Choroid plexus epithelial cell (primary cell): ENCODE measurements around the gene KCNJ10.

ENCODE experiments used
- DNase-seq: peaks from one replicate; pipeline ENCODE4 v3.0.0-alpha.2; 2010; ENCODE audit warnings: low read depth
- H3K4me3 ChIP-seq: 2 replicates; pipeline ENCODE4 v1.5.1; 2011; ENCODE audit warnings: low read depth, mild to moderate bottlenecking, control low read depth, low read length, moderate library complexity
- TF ChIP-seq, protein P1 (sequence below): conservative IDR thresholded peaks from 2 replicates; pipeline ENCODE4 v1.5.1; 2011; ENCODE audit warnings: low read depth, mild to moderate bottlenecking, control low read depth, inconsistent platforms, low read length, moderate library complexity

The KCNJ10 gene

DNA sequence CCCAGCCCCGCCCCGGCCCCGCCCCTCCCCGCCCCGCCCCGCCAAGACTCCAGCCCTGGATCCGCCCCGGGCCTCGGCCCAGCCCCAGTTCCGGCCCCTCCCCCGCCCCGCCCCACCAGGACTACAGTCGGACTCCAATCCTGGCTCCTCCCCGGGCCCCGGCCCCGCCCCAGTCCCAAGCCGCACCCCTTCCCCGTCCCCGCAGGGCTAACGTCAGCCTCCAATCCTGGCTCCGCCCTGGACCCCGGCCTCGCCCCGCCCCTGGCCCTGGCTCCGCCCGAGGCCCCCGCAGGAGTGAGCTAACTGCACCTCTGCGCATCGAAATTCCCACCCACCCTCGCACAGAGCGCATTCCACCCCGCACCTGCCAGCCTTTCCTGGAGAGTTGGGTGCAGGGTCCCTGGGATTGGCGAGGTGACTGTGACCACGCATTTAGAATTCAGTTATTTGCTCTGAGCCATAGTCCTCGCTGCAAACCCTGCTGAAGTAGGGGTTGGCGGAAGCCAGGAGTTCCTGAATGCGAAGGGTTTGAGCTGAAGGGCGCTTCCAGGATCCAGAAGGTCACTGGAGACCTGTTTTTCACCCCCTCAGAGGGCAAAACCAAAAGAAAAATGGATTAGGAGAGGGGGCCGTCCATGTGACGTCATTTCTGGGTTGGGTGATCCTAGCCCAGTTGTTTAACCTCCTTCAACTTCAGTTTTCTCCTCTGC lies 29.0 kb upstream of the KCNJ10 start:
- DNase-seq, result peak; percentile 95

DNA sequence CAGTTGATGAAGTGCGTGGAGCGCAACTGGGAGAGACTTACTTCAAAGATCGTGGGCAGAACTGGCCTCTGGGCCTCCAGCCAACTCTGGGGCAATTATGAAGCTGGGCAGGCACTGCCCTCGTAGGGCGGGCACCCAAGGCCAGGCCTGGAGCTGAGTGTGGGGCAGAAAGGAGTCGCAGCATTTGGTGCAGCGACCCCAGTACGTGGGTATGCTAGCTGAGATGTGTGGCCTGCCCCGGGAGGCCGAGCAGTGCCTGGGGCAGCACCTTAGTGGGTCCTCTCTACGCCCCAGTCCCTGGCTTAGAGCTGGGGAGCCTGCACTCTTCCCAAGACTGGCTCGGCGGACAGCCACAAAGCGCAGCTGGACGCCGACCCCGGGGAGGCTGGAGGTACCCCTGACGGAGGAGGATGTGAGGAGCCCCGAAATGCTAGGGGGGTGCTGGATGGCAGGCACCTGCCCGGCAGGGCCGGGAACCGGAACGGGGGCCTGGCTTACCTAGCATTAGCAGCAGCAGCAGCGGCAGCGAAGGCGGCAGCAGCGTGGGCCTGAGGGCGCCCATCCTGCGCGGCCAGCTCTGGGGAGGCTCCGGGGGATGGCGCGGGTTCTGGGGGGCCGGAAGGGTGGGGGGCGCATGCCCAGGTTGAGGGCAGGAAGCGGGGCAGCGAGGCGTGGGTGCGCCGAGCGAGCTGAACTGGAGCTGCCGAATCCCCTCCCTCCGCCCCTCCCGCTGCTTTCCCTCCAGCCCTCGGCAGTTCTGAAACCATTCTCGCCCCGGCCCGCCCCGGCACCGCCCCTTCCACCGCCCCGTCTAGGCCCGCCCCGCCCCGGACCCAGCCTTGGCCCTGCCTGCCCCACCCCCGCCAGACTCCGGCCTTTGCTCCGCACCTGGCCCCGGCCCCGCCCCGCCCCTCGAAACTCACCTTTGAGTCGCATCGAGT lies 28.2 kb upstream of the KCNJ10 start, which contains the start of gene IGSF8:
Gene IGSF8, minus strand, starts transcription at position 709 of the 941 bp plus-strand sequence. Its CDS starts 147 bp downstream, at position 562.
- peak; percentile 81 for DNase-seq
- H3K4me3 ChIP-seq, result peak within 1 kb of the TSS; percentile 66
- TF ChIP-seq, protein P1, sequence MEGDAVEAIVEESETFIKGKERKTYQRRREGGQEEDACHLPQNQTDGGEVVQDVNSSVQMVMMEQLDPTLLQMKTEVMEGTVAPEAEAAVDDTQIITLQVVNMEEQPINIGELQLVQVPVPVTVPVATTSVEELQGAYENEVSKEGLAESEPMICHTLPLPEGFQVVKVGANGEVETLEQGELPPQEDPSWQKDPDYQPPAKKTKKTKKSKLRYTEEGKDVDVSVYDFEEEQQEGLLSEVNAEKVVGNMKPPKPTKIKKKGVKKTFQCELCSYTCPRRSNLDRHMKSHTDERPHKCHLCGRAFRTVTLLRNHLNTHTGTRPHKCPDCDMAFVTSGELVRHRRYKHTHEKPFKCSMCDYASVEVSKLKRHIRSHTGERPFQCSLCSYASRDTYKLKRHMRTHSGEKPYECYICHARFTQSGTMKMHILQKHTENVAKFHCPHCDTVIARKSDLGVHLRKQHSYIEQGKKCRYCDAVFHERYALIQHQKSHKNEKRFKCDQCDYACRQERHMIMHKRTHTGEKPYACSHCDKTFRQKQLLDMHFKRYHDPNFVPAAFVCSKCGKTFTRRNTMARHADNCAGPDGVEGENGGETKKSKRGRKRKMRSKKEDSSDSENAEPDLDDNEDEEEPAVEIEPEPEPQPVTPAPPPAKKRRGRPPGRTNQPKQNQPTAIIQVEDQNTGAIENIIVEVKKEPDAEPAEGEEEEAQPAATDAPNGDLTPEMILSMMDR, result no peak

More for the DNA sequence above, 29.0 kb upstream of the KCNJ10 start:
- H3K4me3 ChIP-seq, result peak overlapping the region; percentile 56
- TF ChIP-seq, protein P1, result no peak

DNA sequence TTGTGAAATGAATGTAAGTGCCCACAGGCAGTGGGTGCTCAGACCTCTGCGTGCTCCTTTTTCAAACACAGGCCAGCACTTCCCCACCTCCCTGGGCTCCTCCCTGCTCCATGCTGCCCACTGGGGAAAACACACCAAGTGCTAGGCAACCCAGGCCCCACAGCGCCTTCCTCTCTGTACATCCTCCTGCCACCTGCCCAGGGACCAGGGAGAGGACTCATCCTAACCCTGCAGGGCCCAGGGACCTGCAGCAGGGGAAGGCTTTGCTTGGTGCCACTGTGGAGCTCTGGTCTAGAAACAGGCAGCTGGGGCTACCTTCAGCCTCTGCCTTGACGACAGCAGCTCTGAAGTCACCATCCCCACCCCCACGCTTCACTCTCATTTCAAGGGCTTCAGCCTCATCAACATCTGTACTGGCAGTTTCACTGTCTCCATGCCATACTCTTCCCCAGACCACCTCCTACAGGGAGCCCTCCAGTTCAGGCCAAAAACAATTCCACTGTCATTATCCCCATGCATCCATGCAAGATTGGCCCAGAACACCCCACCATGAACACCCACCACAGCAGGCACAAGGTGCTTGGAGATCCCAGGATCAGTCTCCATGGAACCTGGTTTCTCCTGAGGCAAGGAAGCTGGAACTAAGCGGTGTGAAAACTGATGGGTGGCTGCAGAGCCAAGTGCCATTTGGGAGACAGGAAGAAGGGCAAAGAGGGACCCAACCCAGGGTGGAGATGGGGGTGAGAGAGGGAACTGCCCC lies 27.4 kb upstream of the KCNJ10 start:
- DNase-seq, result no peak
- H3K4me3 ChIP-seq, result no peak overlapping the region

DNA sequence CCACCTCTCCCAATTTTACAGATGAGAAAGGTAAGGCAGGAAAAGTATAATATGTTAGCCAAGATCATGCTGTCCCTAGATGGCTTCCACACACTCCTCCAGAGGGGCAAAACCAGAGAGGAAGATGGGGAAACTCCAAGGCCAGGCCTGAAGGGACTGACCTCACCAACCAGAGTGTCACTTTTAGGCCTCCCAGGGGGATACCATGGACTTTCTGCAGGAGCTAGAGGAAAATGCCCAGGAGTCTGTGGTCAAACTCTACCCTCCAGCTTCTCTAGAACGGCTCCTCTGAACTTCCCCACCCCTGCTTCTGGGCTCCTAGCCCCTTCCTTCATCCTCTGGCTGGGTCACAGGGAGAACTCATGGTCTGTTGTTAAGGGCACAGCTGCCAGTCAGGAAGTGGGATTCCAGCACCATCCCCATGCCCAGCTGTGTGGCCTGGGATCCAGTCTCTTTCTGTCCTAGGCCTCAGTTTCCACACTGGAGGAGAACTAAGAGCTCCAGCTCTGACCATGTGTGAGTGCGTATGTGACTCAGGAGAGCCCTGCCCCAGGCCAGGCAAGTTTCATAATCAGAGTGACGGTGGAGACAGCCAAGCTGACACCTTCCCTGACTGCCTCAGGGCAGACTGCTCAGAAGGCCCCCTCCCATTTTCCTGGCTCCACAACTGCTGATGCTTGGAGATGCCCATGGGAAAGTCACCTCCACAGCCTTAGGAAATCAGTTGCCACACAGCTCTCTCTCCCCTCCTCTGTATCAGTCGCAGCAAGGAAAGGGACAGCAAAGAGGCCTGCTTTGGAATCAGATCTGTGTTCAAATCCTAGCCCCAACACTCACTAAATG lies 26.5 kb upstream of the KCNJ10 start:
- TF ChIP-seq, protein P1, result no peak
- DNase-seq, result peak; percentile 36
- H3K4me3 ChIP-seq, result no peak overlapping the region

More for the DNA sequence above, 27.4 kb upstream of the KCNJ10 start:
- TF ChIP-seq, protein P1, result no peak

DNA sequence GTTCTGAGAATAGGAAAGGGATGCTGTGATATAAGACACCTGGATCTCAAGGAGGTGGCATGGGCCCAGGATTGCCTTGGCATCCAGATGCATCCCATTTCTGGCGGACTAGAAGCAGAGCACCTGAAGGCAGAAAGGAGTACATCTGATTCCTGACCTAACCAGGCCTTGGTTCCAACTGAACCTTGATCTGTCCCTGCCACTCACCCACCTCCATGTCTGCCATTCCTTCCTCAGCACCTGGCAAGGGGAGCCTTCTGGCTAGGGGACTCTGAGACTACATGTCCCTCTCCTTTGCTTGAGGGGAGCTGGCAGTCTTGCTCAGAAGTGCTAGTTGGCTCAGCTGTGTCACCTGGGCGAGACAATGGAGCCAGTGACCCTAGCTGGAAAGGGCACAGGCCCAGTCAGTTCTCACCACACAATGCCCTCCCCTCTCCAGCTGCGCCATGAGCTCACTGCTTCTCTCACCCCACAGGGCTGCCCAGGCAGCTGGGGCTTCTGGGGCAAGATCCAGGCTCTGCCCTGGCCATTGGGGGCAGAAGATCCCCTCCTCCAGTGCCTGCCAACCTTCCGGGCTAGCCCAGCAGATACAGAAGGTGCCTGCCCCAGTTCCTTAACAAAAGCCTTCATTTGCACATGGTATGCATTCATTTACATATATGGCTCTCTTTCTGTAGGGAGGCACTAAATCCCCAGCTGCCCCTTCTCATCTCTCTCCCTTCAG lies 25.6 kb upstream of the KCNJ10 start:
- H3K4me3 ChIP-seq, result no peak overlapping the region
- DNase-seq, result no peak
- TF ChIP-seq, protein P1, result no peak
